Stimulated activated CD4-positive, alpha-beta T cell treated with anti-CD3 and anti-CD28 coated beads, TNF-alpha, amount 100 ng/mL, for 48 hours (primary cell): ENCODE results near the gene TOR2A.
"Not testable (repeated sequence)": the region's sequence is repeated elsewhere in the genome, so short reads cannot be mapped to it uniquely, and the experiment has no call there.

Experiments used
- DNase-seq, 3 donors: peaks; one replicate each; pipeline ENCODE4 v3.0.0-alpha.2; 2020; ENCODE audit warnings: low read depth in 3 of 3

Gene TOR2A

GRCh38 chr9:127769101-127769500 lies 34.0 kb upstream of the TOR2A start:
- no peak for DNase-seq

GRCh38 chr9:127768698-127769097 lies 33.6 kb upstream of the TOR2A start:
- no peak for DNase-seq

- no peak for DNase-seq
Measured at GRCh38 chr9:127767909-127768331, 32.8 kb upstream of the TOR2A start.

GRCh38 chr9:127767410-127767809 lies 32.3 kb upstream of the TOR2A start:
- no peak for DNase-seq

GRCh38 chr9:127765418-127765817 lies 30.3 kb upstream of the TOR2A start:
- no peak for DNase-seq

DNA sequence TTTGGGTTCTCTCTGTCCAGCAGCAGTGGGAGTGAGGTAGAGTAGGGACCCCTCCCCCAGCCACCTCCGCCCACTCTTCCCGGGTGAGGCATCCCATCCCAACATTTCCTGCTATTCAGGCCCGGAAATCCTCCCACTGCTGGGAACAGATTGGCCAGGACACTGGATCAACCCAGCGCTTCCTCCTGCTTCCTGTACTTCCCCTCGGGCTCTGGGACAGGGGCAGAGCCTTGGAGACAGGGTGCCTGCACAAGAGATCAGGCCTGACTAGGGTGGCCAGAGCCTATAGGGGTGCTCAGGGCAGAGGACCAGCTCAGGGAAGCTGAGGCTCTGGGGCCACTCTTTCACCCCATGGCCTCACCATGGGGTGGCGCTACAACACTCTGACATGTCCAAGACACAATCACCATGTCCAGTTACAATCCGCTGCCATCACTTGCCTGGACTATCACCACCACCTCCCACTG lies 28.9 kb upstream of the TOR2A start:
- DNase-seq, result no peak

- no peak for DNase-seq
Measured at GRCh38 chr9:127762111-127762676, 27.1 kb upstream of the TOR2A start.

GRCh38 chr9:127761491-127761956 lies 26.4 kb upstream of the TOR2A start:
- DNase-seq, result no peak

- no peak for DNase-seq
Measured at GRCh38 chr9:127761061-127761460, 26.0 kb upstream of the TOR2A start.

DNA sequence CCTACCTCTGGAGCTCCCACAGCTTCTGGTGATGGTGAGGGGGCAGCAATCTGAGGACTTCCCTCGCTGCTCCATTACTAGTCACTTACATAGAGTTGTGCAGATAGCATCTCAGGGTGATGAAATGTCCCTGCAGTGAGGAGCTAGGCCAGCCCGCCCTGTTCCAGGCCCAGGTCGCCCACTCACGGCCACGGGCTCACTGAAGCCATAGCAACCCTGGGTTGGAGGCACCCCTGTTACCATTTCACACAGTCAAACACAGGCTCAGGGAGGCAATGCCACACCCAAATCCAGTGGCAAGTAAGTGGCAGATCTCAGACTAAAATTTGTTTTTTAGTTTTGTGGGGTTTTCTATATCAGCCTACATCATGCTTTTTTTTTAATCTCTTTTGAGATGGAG lies 23.7 kb upstream of the TOR2A start:
- DNase-seq, result no peak

DNA sequence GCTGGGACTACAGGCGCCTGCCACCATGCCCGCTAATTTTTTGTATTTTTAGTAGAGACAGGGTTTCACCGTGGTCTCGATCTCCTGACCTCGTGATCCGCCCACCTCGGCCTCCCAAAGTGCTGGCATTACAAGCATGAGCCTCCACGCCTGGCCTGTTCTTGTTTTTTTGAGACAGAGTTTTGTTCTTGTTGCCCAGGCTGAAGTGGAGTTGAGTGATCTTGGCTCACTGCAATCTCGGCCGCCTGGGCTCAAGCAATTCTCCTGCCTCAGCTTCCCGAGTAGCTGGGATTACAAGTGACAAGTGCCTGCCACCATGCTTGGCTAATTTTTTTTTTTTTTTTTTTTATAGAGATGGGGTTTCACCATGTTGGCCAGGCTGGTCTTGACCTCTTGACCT lies 21.7 kb upstream of the TOR2A start:
- not testable (repeated sequence) for DNase-seq

- DNase-seq, result no peak
Measured at GRCh38 chr9:127756233-127756632, 21.1 kb upstream of the TOR2A start.

DNA sequence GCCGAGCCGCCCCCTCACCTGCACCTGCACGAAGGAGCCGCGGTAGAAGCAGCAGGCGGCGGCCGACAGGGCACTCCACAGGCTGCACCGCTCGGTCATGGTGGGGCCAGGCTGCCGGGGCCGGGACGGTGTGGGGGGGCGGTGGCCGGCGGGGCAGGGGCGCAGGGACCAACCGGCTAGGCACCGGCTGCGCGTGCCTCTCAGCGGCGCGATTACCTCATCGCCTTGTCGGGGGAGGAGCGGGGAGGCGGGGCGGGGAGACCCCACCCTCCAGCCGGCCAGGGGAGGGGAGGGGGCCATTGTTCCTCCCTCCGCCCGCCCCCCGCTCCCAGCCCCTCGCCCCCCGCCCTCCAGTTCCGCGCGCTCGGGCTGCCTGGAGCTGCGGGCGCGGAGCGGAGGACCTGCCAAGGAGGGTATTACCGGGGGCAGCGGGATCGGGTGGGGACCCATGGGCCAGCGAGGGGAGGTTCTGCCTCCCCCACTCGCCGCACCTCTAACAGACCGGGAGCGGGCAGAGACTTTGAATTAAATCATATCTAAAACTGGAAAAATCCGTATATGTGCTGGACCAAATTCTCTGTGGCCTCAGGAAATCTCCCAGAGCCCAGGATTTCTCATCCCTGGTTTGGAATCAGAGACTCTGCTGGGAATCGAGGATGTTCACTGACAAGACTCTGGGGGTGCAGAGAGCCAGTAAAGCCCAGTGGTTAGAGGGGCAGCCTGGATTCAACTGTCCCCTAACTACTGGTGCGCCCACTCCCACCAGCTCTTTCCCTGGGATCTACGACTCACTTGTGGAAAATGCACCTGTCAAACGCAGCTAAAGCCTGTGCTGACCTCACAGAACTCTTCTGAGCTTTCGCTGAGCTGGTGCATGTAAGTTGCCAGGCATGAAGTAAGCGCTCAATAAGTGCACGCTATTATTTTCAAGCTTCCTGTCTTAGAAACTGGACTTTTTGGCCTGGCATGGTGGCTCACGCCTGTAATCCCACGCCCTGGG lies 20.3 kb upstream of the TOR2A start:
- no peak for DNase-seq

GRCh38 chr9:127754099-127755060 lies 19.3 kb upstream of the TOR2A start:
- no peak for DNase-seq

DNA sequence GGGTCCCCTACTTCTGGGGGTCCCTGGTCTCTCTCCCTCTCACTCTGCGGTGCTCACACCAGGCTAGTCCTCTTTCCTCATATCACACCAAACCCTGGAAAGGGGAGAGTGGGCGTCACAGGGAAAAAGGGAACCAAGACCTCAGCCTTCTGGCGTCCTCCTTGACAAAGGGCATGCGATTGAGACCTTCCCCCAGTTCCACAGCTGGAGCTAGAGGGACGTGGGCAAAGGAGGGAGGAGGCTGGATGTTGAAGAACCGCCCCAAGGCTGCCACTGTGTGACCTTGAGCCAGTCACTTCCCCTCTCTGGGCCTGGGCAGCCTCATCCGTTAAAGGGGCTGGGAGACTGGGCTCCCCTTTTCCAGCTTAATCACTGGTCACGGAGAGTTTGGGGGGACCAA lies 18.5 kb upstream of the TOR2A start:
- DNase-seq, result no peak

DNA sequence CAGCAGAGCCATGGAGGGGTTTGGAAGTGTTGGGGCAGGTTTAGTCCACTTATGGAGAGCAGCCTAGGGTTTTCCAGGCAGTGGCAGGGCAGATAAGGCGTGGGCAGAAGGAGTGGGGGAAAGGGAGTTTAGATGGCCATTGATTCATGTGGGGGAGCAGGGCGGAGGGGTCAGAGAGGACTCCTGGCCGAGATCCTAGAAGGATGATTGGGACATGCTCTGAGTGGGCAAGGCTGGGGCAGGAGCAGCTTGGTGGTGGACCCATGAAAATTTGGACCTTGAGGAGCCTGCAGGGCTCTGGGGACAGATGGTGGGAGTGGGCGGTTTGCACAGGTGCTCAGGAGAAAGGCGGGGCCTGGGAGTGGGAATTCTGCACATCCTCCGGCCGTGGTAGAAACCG lies 18.1 kb upstream of the TOR2A start:
- DNase-seq, result no peak

GRCh38 chr9:127751269-127752054 lies 16.4 kb upstream of the TOR2A start:
- DNase-seq, result no peak

GRCh38 chr9:127749090-127749787 lies 14.1 kb upstream of the TOR2A start:
- no peak for DNase-seq

DNA sequence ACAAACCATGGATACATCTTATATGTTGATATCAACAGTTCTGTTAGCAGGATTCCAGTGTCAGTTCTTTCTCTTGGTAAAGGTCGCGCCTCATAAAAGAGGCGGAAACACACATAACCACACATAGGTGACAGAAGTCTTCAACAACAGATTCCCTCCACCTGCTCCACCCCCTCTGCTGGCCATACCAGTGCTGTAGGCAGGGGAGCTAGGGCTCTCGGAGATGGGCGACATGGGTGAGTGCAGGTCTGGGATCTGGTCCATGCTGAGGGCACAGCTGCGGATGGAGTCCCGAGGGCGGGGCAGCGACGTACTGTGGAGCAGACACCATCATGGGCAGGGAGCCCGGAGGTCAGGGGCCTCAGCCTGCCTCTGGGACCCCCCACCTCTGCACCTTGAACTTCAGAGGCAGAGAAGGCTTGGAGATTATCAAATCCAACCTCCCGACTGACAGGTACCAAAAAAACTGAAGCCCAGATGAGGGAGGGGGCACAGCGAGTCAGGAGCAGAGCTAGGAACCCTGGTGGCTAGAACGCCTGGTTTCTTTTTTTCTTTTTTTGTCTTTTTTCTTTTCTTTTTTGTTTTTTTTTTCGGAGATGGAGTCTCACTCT lies 12.0 kb upstream of the TOR2A start:
- DNase-seq, result no peak
